K562 (cell line): ENCODE data around the gene HPCA. TPM values are rescaled to one million over a fixed set of nuclear protein-coding genes. Genes with fewer than 3 reads are reported as not detected.

Experiments used
- ATAC-seq: fragments of 200-7000 bp; cut with Tn5 transposase; 3 replicates; pipeline ENCODE4 v1.9.1; 2020; ENCODE audit warnings: moderate library complexity
- BruUV-seq: library from RNA; stranded (reverse); fragments of 400-500 nt; replicated peaks from 2 replicates; lab custom pipeline; 2021; lab: Mats Ljungman, UMichigan
- CTCF ChIA-PET: fragments of 300-600 bp; formaldehyde crosslinking; extraction: SDS; loops from one replicate; lab custom pipeline; 2021; ENCODE audit warnings: low intra/inter-chr PET ratio; lab: Yijun Ruan, JAX
- POLR2A ChIA-PET: fragments of 300-600, 350-650 bp; sonication (Branson Sonifier 250); formaldehyde crosslinking; extraction: SDS; loops from one replicate; lab custom pipeline; 2021; ENCODE audit warnings: antibody characterized with exemption, inconsistent platforms; lab: Yijun Ruan, JAX
- DNase-seq, 4 experiments: peaks; one replicate each; pipeline versions ENCODE4 v3.0.0 to v3.0.0-alpha.2; 2011 to 2018; ENCODE audit warnings: low spot score in 3 of 4, mixed read lengths in 3 of 4; ENCODE audit errors: extremely low read depth in 1 of 4
- FAIRE-seq: peaks from 2 replicates; lab custom pipeline; 2011; peaks lifted over from hg19 to GRCh38; lab: Jason Lieb, UNC
- H2AFZ ChIP-seq: 2 replicates; pipeline ENCODE4 v1.6.0; 2011; ENCODE audit warnings: low read depth, low read length, control low read depth, inconsistent platforms
- H3K27ac ChIP-seq: fragments of 200-600 bp; 3 replicates; pipeline ENCODE4 v1.8.0; 2011; ENCODE audit warnings: low read depth, mild to moderate bottlenecking, control low read depth, inconsistent platforms, low read length, moderate library complexity, mixed read lengths; ENCODE audit errors: extremely low read depth
- H3K27me3 ChIP-seq, 2 experiments: fragments of 300-600 bp in 1 of 2; 2 replicates in 1 of 2; 3 replicates in 1 of 2; pipeline versions ENCODE4 v1.6.0 to v1.8.0; 2011; ENCODE audit warnings: inconsistent platforms in 2 of 2, low read length in 2 of 2, mild to moderate bottlenecking in 1 of 2, mixed read lengths in 1 of 2, moderate library complexity in 1 of 2; ENCODE audit not compliant: control insufficient read depth in 2 of 2, insufficient read depth in 2 of 2
- H3K36me3 ChIP-seq: fragments of 300-600 bp; 3 replicates; pipeline ENCODE4 v1.8.0; 2011; ENCODE audit warnings: mild to moderate bottlenecking, low read length, inconsistent platforms; ENCODE audit not compliant: control insufficient read depth, insufficient read depth
- H3K4me1 ChIP-seq, 2 experiments: fragments of 200-600 bp in 1 of 2; replicated peaks in 1 of 2; 2 replicates in 1 of 2; 3 replicates in 1 of 2; pipeline versions ENCODE4 v1.5.1 to v1.8.0; 2011; ENCODE audit warnings: inconsistent platforms in 2 of 2, low read length in 2 of 2, mild to moderate bottlenecking in 1 of 2, mixed read lengths in 1 of 2, moderate library complexity in 1 of 2; ENCODE audit not compliant: control insufficient read depth in 2 of 2, insufficient read depth in 2 of 2
- H3K4me2 ChIP-seq: 2 replicates; pipeline ENCODE4 v1.6.1; 2011; ENCODE audit warnings: low read length, control low read depth, inconsistent platforms, mixed read lengths; ENCODE audit not compliant: insufficient read depth
- H3K4me3 ChIP-seq: fragments of 200-600 bp; sonication (generic), shearing (Covaris generic); 2 replicates; pipeline ENCODE4 v1.5.1; 2016; ENCODE audit warnings: control low read depth, inconsistent platforms
- H3K79me2 ChIP-seq: fragments of 200-600 bp; 3 replicates; pipeline ENCODE4 v1.8.0; 2011; ENCODE audit warnings: low read length, inconsistent platforms; ENCODE audit not compliant: control insufficient read depth, insufficient read depth
- H3K9ac ChIP-seq, 2 experiments: 2 replicates each; pipeline versions ENCODE4 v1.6.0 to v1.6.1; 2011; ENCODE audit warnings: low read depth in 2 of 2, low read length in 2 of 2, control low read depth in 1 of 2, inconsistent platforms in 1 of 2, mild to moderate bottlenecking in 1 of 2, mixed read lengths in 1 of 2; ENCODE audit not compliant: insufficient read depth in 1 of 2
- H3K9me1 ChIP-seq: one replicate; pipeline ENCODE4 v1.6.0; 2011; ENCODE audit warnings: inconsistent platforms, mild to moderate bottlenecking, low read length, moderate library complexity; ENCODE audit not compliant: control insufficient read depth, insufficient read depth
- H3K9me3 ChIP-seq: replicated peaks from 2 replicates; pipeline ENCODE4 v1.5.1; 2011; ENCODE audit warnings: low read depth, low read length, inconsistent platforms; ENCODE audit not compliant: control insufficient read depth, insufficient read depth
- H4K20me1 ChIP-seq: replicated peaks from 2 replicates; pipeline ENCODE4 v1.6.1; 2011; ENCODE audit warnings: low read length, inconsistent platforms, mixed read lengths; ENCODE audit not compliant: control insufficient read depth, insufficient read depth
- ARID1B ChIP-seq: fragments of 450-650 bp; IDR thresholded peaks from 2 replicates; pipeline ENCODE4 v1.6.1; 2016; ENCODE audit warnings: antibody characterized with exemption, mild to moderate bottlenecking, inconsistent platforms
- ELK3 ChIP-seq: fragments of 450-650 bp; formaldehyde crosslinking; IDR thresholded peaks from 2 replicates; pipeline ENCODE4 v1.4.0; 2020; ENCODE audit warnings: mild to moderate bottlenecking
- ETV5 ChIP-seq: sonication (generic); formaldehyde crosslinking; IDR thresholded peaks from 2 replicates; pipeline ENCODE4 v1.4.0; 2020; ENCODE audit warnings: low read depth, mild to moderate bottlenecking, missing genetic modification reagents
- ID3 ChIP-seq, 2 experiments: fragments of 250-450 bp in 1 of 2; fragments of 450-650 bp in 1 of 2; sonication (Bioruptor Pico) in 1 of 2; IDR thresholded peaks; 2 replicates each; pipeline versions ENCODE4 v1.6.1 to v1.8.0; 2016 to 2021; ENCODE audit warnings: mild to moderate bottlenecking in 2 of 2, moderate library complexity in 2 of 2, missing compliant biosample characterization in 1 of 2, missing genetic modification characterization in 1 of 2
- NELFE ChIP-seq: IDR thresholded peaks from 2 replicates; pipeline ENCODE4 v1.6.1; 2011; ENCODE audit warnings: mild to moderate bottlenecking; ENCODE audit not compliant: insufficient read depth, insufficient read length
- NR4A1 ChIP-seq, 2 experiments: fragments of 250-450 bp in 1 of 2; fragments of 450-650 bp in 1 of 2; sonication (Bioruptor Pico) in 1 of 2; IDR thresholded peaks; 2 replicates each; pipeline versions ENCODE4 v1.4.0 to v1.6.1; 2016 to 2020; ENCODE audit warnings: mild to moderate bottlenecking in 2 of 2, missing compliant biosample characterization in 1 of 2, missing genetic modification characterization in 1 of 2, moderate library complexity in 1 of 2
- PREB ChIP-seq: sonication (generic); formaldehyde crosslinking; IDR thresholded peaks from 2 replicates; pipeline ENCODE4 v1.8.1; 2023; ENCODE audit warnings: mild to moderate bottlenecking, missing genetic modification reagents
- RAD51 ChIP-seq: fragments of 450-650 bp; IDR thresholded peaks from 2 replicates; pipeline ENCODE4 v1.7.1; 2016; ENCODE audit warnings: low read depth, mild to moderate bottlenecking, borderline replicate concordance
- ZFP91 ChIP-seq: sonication (generic); formaldehyde crosslinking; IDR thresholded peaks from 2 replicates; pipeline ENCODE4 v1.8.0; 2022; ENCODE audit warnings: mild to moderate bottlenecking, missing genetic modification reagents
- WGBS: fragments of 100-300 bp; shearing (Covaris generic); methylation state at CpG from one replicate; pipeline ENCODE4 v1.1.6; 2016; ENCODE audit warnings: low coverage, mixed read lengths; ENCODE audit not compliant: insufficient coverage; ENCODE audit errors: missing lambda C conversion rate; 5-methylcytosine and 5-hydroxymethylcytosine counted together
- in situ Hi-C: fragments of 300-500 bp; cut with MboI; formaldehyde crosslinking; loops from 4 replicates; pipeline ENCODE4 v1.15.0; 2018; ENCODE audit warnings: inconsistent platforms, mixed read lengths
- intact Hi-C: fragments of 100-400 bp; cut with micrococcal nuclease; formaldehyde crosslinking; loops from 2 replicates; pipeline ENCODE4 v1.14.2; 2022
- polyA plus RNA-seq, 8 experiments: library from polyadenylated mRNA; depleted of rRNA in 4 of 8; stranded (reverse) in 5 of 8; unstranded in 3 of 8; fragments of >200 nt; fragmentation: Nextera tagmentation in 2 of 8; fragmentation: Illumina TruSeq in 1 of 8; extraction: Ambion mirVana in 2 of 8; extraction: Trizol in 1 of 8; gene quantifications; 2 replicates each; pipeline versions ENCODE4 v1.2.1 to v1.2.3, GENCODE V29; 2011 to 2014; ENCODE audit warnings: inconsistent platforms in 1 of 8, missing spikeins in 1 of 8
- total RNA-seq, 7 experiments: library from RNA; depleted of rRNA in 6 of 7; stranded (reverse); fragments of >200 nt in 6 of 7; fragmentation: Illumina TruSeq in 2 of 7; extraction: Trizol in 2 of 7; gene quantifications; 2 replicates each; pipeline versions ENCODE4 v1.2.1 to v1.2.3, GENCODE V29; 2011 to 2021; ENCODE audit warnings: low replicate concordance in 1 of 7

Gene HPCA
- total and polyA plus RNA-seq, 9 of the 15 experiments (the other 6 are each of a cell fraction or from before 2014, with no cell fraction given): not detected

- Histone ChIP-seq H4K20me1 (peaks cover 36% of the 10 kb centered on the region), H3K9ac (no peak overlapping the region), H2AFZ (no peak overlapping the region), H3K4me3 (no peak overlapping the region), H3K36me3 (no peaks in the 10 kb centered on the region), H3K27me3 (peaks cover 9 to 57% of the 10 kb centered on the region in 2 experiments; a peak in 4 of 5 replicates), H3K79me2 (no peaks in the 10 kb centered on the region), H3K4me1 (peaks cover 0 to 25% of the 10 kb centered on the region in 2 experiments; a peak in 3 of 5 replicates), H3K9me3 (no peaks in the 10 kb centered on the region), H3K9me1 (no peaks in the 10 kb centered on the region), H3K27ac (no peak overlapping the region; the same call in 2 of the 3 replicates), H3K4me2 (no peak overlapping the region)
- FAIRE-seq (no peak), ATAC-seq (no peak; the same call in 2 of the 3 replicates), DNase-seq (no peak)
- ChIA-PET CTCF (interaction anchor here (1.1 to 1.2 kb wide), 3 partner anchors 10 to 486 kb away, joined by 3 to 4 read pairs (median 3); no protein-coding TSS in a partner anchor), POLR2A (interaction anchor here (1.2 kb wide), 1 partner anchor 10 kb away, joined by 3 read pairs; no protein-coding TSS in a partner anchor)
- intact Hi-C loops (no loop called here), in situ Hi-C loops (loop anchor here (25.0 kb wide), 1 partner anchor 725 kb away; no protein-coding TSS in a partner anchor)
- 23% methylated on average over 17 of the region's 19 CpGs for WGBS
- BruUV-seq: no TSS peak
- TF ChIP-seq NR4A1 (CRISPR knock-in tag; IDR thresholded peaks at IDR 0.05) (no peak), NR4A1 (tag; IDR thresholded peaks at IDR 0.05) (0 out of 2 replicates have a peak, but pooled peaks have one; percentile 3), PREB (CRISPR knock-in tag) (no peak), ELK3 (CRISPR knock-in tag) (no peak), NELFE (no peak), ID3 (CRISPR knock-in tag; IDR thresholded peaks at IDR 0.05) (no peak), ID3 (tag; IDR thresholded peaks at IDR 0.05) (peak; percentile 58; the same call in 1 of the 2 replicates), ZFP91 (CRISPR knock-in tag) (0 out of 2 replicates have a peak, but pooled peaks have one; percentile 6), RAD51 (no peak), ETV5 (CRISPR knock-in tag) (no peak), ARID1B (no peak)
These were observed 630 bp downstream of the HPCA start for GRCh38 chr1:32886828-32887414.
